Stimulated activated CD4-positive, alpha-beta T cell treated with anti-CD3 and anti-CD28 coated beads, Interleukin-15, amount 100 ng/mL, for 48 hours (primary cell): Measurements from ENCODE around the gene TMEM151B.

Source experiments
- DNase-seq, 2 donors: peaks; one replicate each; pipeline ENCODE4 v3.0.0-alpha.2; 2020; ENCODE audit warnings: low read depth in 2 of 2

Gene TMEM151B

GRCh38 chr6:44250718-44251123 lies 19.5 kb upstream of the TMEM151B start:
- DNase-seq: no peak

DNA sequence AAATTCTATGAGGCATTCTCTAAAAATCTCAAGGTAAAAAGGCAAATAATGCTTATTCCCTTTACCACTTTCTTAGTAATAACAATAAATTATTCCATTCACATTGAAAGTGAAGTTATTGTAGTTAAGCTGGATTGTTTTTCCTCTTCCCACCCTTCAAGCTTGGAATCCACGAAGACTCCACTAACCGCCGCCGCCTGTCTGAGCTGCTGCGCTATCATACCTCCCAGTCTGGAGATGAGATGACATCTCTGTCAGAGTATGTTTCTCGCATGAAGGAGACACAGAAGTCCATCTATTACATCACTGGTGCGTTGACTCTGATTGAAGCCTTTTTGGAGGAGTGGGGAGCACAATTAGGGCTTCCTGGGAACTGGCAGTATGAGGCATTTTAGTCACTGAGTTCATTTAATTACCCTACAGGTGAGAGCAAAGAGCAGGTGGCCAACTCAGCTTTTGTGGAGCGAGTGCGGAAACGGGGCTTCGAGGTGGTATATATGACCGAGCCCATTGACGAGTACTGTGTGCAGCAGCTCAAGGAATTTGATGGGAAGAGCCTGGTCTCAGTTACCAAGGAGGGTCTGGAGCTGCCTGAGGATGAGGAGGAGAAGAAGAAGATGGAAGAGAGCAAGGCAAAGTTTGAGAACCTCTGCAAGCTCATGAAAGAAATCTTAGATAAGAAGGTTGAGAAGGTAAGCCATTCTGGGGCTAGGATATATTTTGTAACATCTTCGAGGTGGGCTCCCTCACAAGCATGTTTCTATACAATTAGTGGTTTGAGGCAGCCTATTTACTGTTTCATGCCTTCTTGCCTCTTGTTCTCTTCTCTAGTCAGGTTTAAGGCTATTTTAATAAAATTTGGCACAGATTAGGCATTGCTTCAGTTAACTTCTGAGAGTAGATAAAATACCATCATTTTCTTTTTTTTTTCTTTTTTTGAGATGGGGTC lies 18.4 kb upstream of the TMEM151B start:
- no peak for DNase-seq

GRCh38 chr6:44253307-44254101 lies 16.7 kb upstream of the TMEM151B start:
- DNase-seq: peak in 1 of 2 donors; percentile 68

- DNase-seq: no peak
Measured at GRCh38 chr6:44254191-44255104, 15.8 kb upstream of the TMEM151B start.

DNA sequence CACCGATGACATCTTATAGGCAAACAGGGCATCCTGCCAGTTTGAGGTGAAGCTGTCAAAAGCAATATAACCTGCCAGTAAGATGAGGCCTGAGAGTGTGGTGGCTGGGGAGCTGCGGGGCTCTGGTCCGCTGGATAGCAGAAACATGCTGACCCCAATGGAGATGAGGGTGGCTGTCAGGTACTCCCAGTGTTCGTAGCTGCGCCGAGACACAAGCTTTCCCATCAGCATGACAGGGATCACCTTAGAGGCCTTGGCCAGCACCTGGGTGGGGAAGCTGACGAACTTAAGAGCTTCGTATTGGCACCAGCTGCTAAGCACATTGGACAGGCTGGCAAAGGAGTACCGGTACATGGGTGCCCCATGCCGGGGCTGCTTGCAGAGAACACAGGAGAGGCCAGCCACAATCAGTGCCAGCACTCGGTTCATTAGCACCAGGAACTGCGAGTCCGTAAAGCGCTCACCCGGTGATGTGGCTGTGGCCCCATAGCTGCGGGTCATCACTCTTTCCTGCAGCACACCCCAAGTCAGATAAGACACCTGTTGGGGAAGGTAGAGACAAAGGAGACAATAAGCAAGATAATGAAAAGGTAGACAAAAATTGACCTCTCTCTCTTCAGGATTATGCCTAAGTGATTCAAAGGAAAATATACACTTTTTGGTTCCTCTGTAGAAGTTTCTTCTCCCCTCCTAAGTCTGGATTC lies 15.0 kb upstream of the TMEM151B start:
- DNase-seq: no peak

DNA sequence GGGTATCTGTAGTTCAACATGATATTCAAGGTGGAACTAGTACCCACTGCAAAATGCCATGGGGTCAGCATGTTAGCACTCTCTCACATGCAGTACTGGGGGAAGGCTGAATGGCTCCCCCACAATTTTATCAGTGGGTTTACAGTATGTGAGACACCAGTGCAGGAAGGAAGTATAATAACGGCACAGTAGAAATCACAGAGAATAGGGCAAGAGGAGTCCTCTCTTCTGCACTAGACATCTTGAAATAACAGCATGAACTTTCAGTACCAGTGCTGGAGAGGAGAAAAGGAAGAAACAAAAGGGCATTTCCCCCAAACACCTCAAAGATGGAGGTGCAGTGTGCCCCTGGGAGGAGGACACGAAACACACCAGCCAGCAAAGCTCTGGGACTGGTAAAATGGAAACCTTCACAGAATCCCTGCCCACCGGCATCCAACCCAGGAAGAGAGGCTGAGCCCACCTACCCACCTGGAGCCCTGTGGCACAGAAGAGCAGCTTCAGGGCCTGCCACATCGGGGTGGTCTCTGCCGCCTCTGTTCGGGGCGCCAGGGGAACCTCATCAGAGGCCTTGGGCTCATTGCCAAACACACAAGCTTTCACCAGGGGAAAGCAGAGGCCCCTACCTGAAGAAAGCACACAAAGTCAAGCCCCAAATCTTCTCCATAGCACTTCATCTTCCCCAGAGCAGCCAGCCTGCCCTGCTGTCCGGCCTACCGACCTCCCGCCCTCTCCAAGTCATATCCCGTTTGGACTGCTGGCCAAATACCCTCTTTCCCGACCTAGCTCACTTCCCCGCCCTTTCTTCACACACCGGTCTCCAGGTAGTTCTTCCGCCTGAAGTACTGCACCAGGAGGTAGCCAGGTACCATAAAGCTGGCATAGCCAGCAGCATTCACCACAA lies 14.1 kb upstream of the TMEM151B start:
- no peak for DNase-seq

- DNase-seq: no peak
Measured at GRCh38 chr6:44256775-44257024, 13.6 kb upstream of the TMEM151B start.

DNA sequence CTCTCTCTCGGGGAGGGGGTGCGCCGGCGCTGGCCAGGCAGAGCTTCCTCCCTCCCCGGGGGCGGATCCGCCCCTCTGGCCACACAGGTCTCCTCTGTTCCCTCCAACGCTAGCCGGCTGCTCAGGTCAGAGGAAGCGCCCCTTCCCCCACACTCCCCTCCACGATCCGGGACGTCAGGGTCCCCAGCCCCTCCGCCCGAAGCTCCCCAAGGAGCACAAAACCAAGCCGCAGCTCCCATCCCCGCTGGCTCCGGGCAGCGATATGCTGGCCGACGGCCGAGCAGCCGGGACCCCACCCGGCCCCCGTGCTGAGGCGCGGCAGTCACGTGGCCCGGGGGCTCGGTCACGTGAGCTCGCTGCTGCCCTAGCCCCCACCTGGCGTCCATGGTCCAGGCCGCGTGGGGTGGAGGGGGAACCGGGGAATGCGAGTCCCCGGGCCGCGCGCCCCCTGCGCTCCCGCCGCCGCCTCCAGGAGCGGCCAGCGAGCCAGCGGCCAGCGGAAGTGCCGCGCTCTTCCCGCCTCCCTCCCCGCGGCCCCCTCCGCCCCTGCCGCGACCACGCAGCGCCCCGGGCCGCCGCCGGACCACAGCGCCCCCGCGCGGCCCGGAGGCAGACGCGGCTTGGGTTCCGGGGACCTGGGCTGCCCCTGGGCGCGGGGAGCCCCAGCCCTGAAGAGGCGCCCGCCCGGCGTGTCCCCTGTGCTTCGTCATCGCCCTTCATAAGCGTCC lies 13.1 kb upstream of the TMEM151B start, which contains the start of gene SLC35B2:
Gene SLC35B2 (minus strand): TSS at position 504 of the 728 bp plus-strand sequence. CDS start 118 bp downstream, at position 386.
- DNase-seq: no peak

DNA sequence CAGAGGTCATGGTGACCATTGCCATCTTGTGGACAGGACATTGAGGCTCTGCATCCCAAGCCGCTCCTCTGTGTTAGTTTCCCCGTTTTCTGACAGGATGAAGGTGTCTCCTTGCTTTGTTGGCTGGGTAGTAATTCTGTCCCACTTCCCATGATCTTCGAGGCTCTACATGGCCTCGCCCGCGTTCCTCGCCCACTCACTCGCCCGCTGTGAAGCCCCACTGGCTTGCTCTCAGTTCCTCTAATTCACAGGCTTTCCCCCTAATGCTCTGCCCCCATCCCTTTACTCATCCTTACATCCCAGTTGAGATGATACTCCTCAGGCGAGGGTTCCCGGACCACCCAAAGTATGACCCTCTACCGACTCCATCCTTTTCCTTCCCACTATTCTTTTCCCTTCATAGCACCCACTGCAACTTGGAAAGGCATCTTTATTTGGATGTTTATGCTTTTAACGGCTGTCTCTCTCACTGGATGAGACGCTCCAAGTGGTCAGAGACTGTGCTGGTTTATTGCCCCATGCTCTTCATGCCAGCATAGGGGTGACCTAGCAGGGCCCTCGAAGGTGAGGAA lies 12.4 kb upstream of the TMEM151B start:
- no peak for DNase-seq

GRCh38 chr6:44258325-44258863 lies 11.9 kb upstream of the TMEM151B start:
- DNase-seq: no peak

GRCh38 chr6:44258921-44259320 lies 11.3 kb upstream of the TMEM151B start:
- no peak for DNase-seq

- DNase-seq: no peak
Measured at GRCh38 chr6:44260011-44260410, 10.2 kb upstream of the TMEM151B start.

DNA sequence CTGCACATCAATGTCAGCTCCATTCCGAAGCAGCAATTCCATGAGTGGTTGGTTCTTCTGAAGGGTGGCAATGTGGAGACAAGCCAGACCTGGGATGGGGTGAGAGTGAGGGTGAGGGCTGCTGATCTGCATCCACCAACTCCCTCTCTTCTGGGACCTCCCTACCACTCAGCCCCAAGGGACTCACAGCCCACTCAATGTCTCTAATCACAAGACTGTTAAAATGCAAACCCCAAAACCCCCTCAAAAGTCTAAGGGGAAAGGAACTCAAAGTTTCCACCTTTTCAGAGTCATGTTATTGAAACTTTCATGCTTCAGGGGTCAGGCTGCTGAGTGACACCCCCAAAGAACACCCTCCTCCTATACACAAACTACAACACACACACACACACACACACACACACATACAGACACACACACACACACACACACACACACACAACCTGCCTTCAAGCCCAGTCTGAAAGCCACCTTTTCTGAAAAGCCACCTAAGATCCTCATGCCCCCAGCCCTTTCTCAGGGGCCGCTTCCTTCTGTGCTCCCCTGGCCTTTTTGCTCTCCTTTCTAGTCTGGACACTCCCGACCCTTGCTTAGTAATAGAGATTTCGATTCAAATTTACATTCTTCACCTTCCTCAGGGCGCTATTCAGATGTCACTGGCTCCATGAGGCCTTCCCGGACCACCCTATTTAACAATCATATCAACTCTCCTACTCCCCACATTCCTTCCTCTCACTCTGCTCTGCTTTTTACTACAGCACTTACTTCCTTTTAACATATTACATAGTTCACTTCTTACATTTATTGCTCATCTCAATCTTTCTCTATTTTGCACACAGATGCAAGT lies 9.6 kb upstream of the TMEM151B start:
- no peak for DNase-seq

DNA sequence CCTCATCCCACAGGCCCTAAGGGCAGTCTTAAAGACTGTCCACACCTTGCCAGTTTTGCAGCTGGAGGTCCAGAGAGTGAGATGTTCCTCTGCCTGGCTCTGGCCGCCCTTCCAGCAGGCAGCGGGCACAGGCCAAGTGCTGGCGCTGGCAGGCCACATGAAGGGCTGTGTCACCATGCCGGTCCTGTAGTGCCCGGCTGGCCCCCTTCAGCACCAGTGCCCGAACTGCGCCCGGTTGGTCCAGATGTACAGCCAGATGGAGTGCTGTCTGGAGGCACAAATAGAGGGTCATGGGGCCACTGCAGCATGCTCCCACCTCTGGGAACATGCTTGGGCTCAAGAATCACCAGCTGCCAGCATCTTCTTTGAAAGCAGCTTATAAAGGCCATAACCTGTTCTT lies 8.7 kb upstream of the TMEM151B start:
- no peak for DNase-seq

- no peak for DNase-seq
Measured at GRCh38 chr6:44262467-44263353, 7.5 kb upstream of the TMEM151B start.

- DNase-seq: no peak
Measured at GRCh38 chr6:44263354-44264100, 6.7 kb upstream of the TMEM151B start.
